HG02571 (cell line): Measurements from ENCODE around the gene LIN54.
A peak's percentile ranks its signal among the peaks of the same experiment; 100 is the strongest.
"Not testable (repeated sequence)": the region's sequence is repeated elsewhere in the genome, so short reads cannot be mapped to it uniquely, and the experiment has no call there.

Experiments used
- ATAC-seq: cut with Tn5 transposase; IDR thresholded peaks from one replicate; pipeline ENCODE4 v1.9.1; 2021; ENCODE audit warnings: mild to moderate bottlenecking, moderate library complexity; ENCODE audit not compliant: unreplicated experiment

Gene LIN54

GRCh38 chr4:83012687-83013419 lies 2.2 kb upstream of the LIN54 start:
- ATAC-seq: peak; percentile 80

GRCh38 chr4:83012200-83012686 lies 1.6 kb upstream of the LIN54 start:
- peak; percentile 7 for ATAC-seq

- no peak for ATAC-seq
These were observed 1.1 kb upstream of the LIN54 start for GRCh38 chr4:83011689-83012199.

GRCh38 chr4:83010111-83010521 lies 507 bp downstream of the LIN54 start:
- ATAC-seq: no peak

GRCh38 chr4:83009529-83009928 lies 1.1 kb downstream of the LIN54 start:
- ATAC-seq: no peak

GRCh38 chr4:83003044-83003791 lies 7.4 kb downstream of the LIN54 start:
- ATAC-seq: not testable (repeated sequence)

- no peak for ATAC-seq
These were observed 8.3 kb downstream of the LIN54 start for GRCh38 chr4:83002329-83002728.

GRCh38 chr4:82998898-82999297 lies 11.7 kb downstream of the LIN54 start:
- no peak for ATAC-seq

GRCh38 chr4:82994834-82995233 lies 15.8 kb downstream of the LIN54 start:
- no peak for ATAC-seq

GRCh38 chr4:82989575-82990429 lies 20.8 kb downstream of the LIN54 start:
- ATAC-seq: peak; percentile 83

GRCh38 chr4:82988323-82988832 lies 22.2 kb downstream of the LIN54 start:
- no peak for ATAC-seq

- not testable (repeated sequence) for ATAC-seq
These were observed 23.1 kb downstream of the LIN54 start for GRCh38 chr4:82987519-82987918.

GRCh38 chr4:82984459-82984858 lies 26.2 kb downstream of the LIN54 start:
- ATAC-seq: no peak

- ATAC-seq: no peak
These were observed 27.2 kb downstream of the LIN54 start for GRCh38 chr4:82983444-82983843.

- ATAC-seq: no peak
These were observed 29.5 kb downstream of the LIN54 start for GRCh38 chr4:82981138-82981537.

GRCh38 chr4:82975792-82976191 lies 34.8 kb downstream of the LIN54 start:
- ATAC-seq: no peak

- no peak for ATAC-seq
These were observed 41.2 kb downstream of the LIN54 start for GRCh38 chr4:82969414-82969813.

- no peak for ATAC-seq
These were observed 41.7 kb downstream of the LIN54 start for GRCh38 chr4:82968972-82969371.

- no peak for ATAC-seq
These were observed 44.9 kb downstream of the LIN54 start for GRCh38 chr4:82965763-82966162.

- no peak for ATAC-seq
These were observed 53.6 kb downstream of the LIN54 start for GRCh38 chr4:82957045-82957444.

GRCh38 chr4:82954212-82954611 lies 56.4 kb downstream of the LIN54 start:
- ATAC-seq: no peak
